ENCODE results near the gene CPHXL2.

CPHXL2 gene

DNA sequence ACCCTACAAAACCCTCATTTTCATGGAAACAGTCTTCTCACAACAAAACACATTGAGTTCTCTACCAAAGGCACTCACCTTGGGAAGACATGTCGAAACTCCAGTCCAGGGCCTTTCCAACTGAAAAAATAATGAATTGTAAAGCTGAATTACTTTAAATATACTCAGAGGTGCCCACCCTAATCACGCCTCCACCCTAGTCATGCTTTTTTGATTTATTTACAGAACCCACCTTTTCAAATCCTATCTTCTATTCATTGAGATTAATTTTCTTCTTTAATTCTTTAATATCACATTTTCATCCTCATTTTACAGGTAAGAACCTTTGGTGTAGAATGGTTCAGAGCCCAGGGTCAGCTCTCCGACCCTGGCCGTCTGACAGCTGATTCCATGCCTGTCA, at the start of gene CPHXL2:
Gene CPHXL2, minus strand, starts transcription at position 101 of the 400 bp plus-strand sequence. Its CDS starts 10 bp downstream, at position 91.
- H3K27me3 ChIP-seq (ENCODE audit: low read depth, low read length): no peaks in the 10 kb centered on the region
- no peak within 1 kb of the TSS for H3K27ac ChIP-seq (ENCODE audit: low read length)
- no peaks in the 10 kb centered on the region for H3K4me1 ChIP-seq (ENCODE audit: control insufficient read depth in 1 of 2, insufficient read depth in 2 of 2, low read length in 2 of 2)
- H3K9me3 ChIP-seq (ENCODE audit: control insufficient read depth in 1 of 2, low read length in 2 of 2): no peaks in the 10 kb centered on the region
- no peak within 1 kb of the TSS for H3K4me3 ChIP-seq (ENCODE audit: low read depth in 1 of 2, low read length in 2 of 2)
- H3K36me3 ChIP-seq (ENCODE audit: control insufficient read depth in 1 of 2, insufficient read depth in 2 of 2, low read length in 2 of 2): no peaks in the 10 kb centered on the region

DNA sequence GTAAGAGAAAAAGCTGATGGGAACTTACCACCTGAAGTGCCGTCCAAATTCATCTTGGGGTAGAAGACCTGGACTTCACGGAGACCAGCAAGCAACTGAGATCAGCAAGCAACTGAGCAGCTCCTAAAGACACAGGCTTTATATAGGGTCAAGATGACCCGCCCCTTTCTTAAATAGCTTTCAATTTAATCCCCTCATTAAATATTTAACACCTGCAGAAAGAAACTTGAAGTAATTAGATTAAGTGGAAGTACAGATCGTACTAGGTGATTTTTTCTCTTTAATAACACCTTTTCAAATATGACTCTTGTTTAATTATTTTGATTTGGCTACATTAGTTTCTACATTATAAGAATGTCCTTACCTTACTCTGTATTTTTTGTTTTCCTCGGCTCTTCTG, 49.6 kb upstream of the CPHXL2 start, which contains the start of gene CPHXL:
Gene CPHXL, minus strand, starts transcription at position 101 of the 400 bp plus-strand sequence. Its CDS starts 48 bp downstream, at position 53.
- Histone ChIP-seq H3K4me1 (ENCODE audit: control insufficient read depth in 1 of 2, insufficient read depth in 2 of 2, low read length in 2 of 2) (no peaks in the 10 kb centered on the region), H3K27ac (ENCODE audit: low read length) (no peak within 1 kb of the TSS), H3K9me3 (ENCODE audit: control insufficient read depth in 1 of 2, low read length in 2 of 2) (no peaks in the 10 kb centered on the region), H3K27me3 (ENCODE audit: low read depth, low read length) (no peaks in the 10 kb centered on the region), H3K36me3 (ENCODE audit: control insufficient read depth in 1 of 2, insufficient read depth in 2 of 2, low read length in 2 of 2) (no peaks in the 10 kb centered on the region), H3K4me3 (ENCODE audit: low read depth in 1 of 2, low read length in 2 of 2) (no peak within 1 kb of the TSS)

DNA sequence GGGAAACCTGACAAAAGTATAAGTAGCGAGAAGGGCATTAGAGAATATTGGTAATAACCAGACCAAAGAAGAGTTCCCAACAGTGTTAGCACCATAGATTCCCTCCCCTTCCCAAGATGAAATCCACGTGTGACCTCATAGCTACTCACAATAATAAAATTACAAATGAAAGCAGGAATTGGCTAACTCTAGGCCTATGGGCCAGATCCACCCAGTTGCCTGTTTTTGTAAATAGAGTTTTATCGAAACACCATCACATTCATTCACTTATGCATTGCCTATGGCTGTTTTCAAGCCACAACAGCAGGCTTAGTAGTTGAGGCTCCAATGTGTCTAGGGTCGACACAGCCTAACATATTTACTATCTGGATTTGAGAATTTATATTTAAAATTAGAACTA, 41.6 kb upstream of the CPHXL2 start:
- Histone ChIP-seq H3K27ac (ENCODE audit: low read length) (no peak overlapping the region), H3K9me3 (ENCODE audit: control insufficient read depth in 1 of 2, low read length in 2 of 2) (peaks cover 0 to 3% of the 10 kb centered on the region in 2 donors), H3K27me3 (ENCODE audit: low read depth, low read length) (no peaks in the 10 kb centered on the region), H3K4me3 (ENCODE audit: low read depth in 1 of 2, low read length in 2 of 2) (no peak overlapping the region), H3K4me1 (ENCODE audit: control insufficient read depth in 1 of 2, insufficient read depth in 2 of 2, low read length in 2 of 2) (no peaks in the 10 kb centered on the region), H3K36me3 (ENCODE audit: control insufficient read depth in 1 of 2, insufficient read depth in 2 of 2, low read length in 2 of 2) (no peaks in the 10 kb centered on the region)

DNA sequence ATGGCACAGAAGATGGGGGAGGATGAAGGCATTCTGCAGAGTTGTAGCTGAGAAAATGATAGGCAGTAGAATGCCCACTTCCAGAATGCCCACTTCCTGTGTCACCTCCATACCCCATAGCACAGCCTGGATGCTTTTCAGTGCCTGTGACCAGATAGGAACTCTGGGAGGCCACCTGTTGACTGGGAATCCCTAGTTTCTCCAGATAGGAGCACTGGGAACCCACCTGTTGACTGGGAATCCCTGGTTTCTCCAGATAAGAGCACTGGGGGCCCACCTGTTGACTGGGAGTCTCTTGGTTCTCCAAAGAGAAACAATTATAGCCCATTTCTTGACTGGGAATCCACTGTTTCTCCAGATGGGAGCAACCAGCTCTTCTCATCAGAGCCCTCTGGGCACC, 37.9 kb upstream of the CPHXL2 start:
- Histone ChIP-seq H3K9me3 (ENCODE audit: control insufficient read depth in 1 of 2, low read length in 2 of 2) (peaks cover 0 to 12% of the 10 kb centered on the region in 2 donors), H3K4me3 (ENCODE audit: low read depth in 1 of 2, low read length in 2 of 2) (no peak overlapping the region), H3K27me3 (ENCODE audit: low read depth, low read length) (no peaks in the 10 kb centered on the region), H3K27ac (ENCODE audit: low read length) (no peak overlapping the region), H3K36me3 (ENCODE audit: control insufficient read depth in 1 of 2, insufficient read depth in 2 of 2, low read length in 2 of 2) (no peaks in the 10 kb centered on the region), H3K4me1 (ENCODE audit: control insufficient read depth in 1 of 2, insufficient read depth in 2 of 2, low read length in 2 of 2) (no peaks in the 10 kb centered on the region)

DNA sequence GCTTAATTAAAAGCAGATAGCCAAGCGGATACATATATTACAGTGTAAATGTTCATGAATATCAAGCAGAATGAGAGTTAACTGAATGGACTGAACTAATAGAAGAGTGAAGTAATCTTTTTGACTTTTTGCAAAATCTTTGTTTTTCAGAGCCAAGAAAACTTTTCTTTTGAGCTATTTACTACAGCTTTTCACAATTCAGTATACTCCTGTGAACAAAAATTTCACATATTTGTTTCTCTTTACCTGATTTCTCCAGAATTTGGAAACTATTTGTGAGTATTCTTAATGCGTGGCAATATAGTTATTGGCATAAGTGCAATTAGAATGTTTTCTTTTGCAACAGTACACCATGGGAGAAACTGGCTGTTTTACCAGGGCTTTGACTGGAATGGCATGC, 33.5 kb upstream of the CPHXL2 start:
- no peak overlapping the region for H3K4me3 ChIP-seq (ENCODE audit: low read depth in 1 of 2, low read length in 2 of 2)
- no peak overlapping the region for H3K27ac ChIP-seq (ENCODE audit: low read length)
- no peaks in the 10 kb centered on the region for H3K27me3 ChIP-seq (ENCODE audit: low read depth, low read length)
- H3K9me3 ChIP-seq (ENCODE audit: control insufficient read depth in 1 of 2, low read length in 2 of 2): peaks cover 0 to 12% of the 10 kb centered on the region in 2 donors
- no peaks in the 10 kb centered on the region for H3K4me1 ChIP-seq (ENCODE audit: control insufficient read depth in 1 of 2, insufficient read depth in 2 of 2, low read length in 2 of 2)
- no peaks in the 10 kb centered on the region for H3K36me3 ChIP-seq (ENCODE audit: control insufficient read depth in 1 of 2, insufficient read depth in 2 of 2, low read length in 2 of 2)

DNA sequence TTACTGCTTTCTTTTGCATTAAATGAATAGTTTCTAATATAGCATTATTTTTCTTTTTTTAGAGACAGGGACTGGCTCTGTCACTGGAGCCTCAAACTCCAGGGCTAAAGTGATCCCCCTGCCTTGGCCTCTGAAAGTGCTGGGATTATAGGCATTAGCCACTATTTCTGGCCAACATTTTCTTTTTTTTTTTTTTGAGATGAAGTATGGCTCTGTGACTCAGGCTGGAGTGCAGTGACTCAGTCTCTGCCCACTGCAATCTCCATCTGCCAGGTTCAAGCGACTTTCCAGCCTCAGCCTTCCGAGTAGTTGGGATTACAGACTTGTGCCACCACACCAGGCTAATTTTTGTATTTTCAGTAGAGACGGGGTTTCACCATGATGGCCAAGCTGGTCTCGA, 26.5 kb upstream of the CPHXL2 start:
- Histone ChIP-seq H3K4me3 (ENCODE audit: low read depth in 1 of 2, low read length in 2 of 2) (no peak overlapping the region), H3K9me3 (ENCODE audit: control insufficient read depth in 1 of 2, low read length in 2 of 2) (no peaks in the 10 kb centered on the region), H3K27ac (ENCODE audit: low read length) (no peak overlapping the region), H3K4me1 (ENCODE audit: control insufficient read depth in 1 of 2, insufficient read depth in 2 of 2, low read length in 2 of 2) (no peaks in the 10 kb centered on the region), H3K27me3 (ENCODE audit: low read depth, low read length) (no peaks in the 10 kb centered on the region), H3K36me3 (ENCODE audit: control insufficient read depth in 1 of 2, insufficient read depth in 2 of 2, low read length in 2 of 2) (no peaks in the 10 kb centered on the region)

DNA sequence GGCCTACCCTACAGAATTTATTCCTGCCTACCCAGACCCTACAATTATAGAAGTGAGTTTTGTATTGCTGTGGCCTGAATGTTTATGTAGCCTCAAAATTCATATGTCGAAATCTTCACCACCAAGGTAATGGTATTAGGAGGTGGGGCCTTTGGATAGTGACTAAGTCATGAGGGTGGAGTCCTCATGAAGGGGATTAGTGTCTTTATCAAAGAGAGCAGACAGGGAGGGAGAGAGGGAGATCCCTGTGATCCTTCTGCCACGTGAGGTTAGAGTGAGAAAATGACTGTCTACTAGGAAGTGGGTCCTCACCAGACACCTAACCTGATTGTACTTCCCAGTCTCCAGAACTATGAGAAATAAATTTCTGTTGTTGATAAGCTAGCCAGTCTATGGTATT, 25.4 kb upstream of the CPHXL2 start:
- no peaks in the 10 kb centered on the region for H3K9me3 ChIP-seq (ENCODE audit: control insufficient read depth in 1 of 2, low read length in 2 of 2)
- H3K4me3 ChIP-seq (ENCODE audit: low read depth in 1 of 2, low read length in 2 of 2): no peak overlapping the region
- no peak overlapping the region for H3K27ac ChIP-seq (ENCODE audit: low read length)
- no peaks in the 10 kb centered on the region for H3K27me3 ChIP-seq (ENCODE audit: low read depth, low read length)
- H3K36me3 ChIP-seq (ENCODE audit: control insufficient read depth in 1 of 2, insufficient read depth in 2 of 2, low read length in 2 of 2): no peaks in the 10 kb centered on the region
- H3K4me1 ChIP-seq (ENCODE audit: control insufficient read depth in 1 of 2, insufficient read depth in 2 of 2, low read length in 2 of 2): no peaks in the 10 kb centered on the region

DNA sequence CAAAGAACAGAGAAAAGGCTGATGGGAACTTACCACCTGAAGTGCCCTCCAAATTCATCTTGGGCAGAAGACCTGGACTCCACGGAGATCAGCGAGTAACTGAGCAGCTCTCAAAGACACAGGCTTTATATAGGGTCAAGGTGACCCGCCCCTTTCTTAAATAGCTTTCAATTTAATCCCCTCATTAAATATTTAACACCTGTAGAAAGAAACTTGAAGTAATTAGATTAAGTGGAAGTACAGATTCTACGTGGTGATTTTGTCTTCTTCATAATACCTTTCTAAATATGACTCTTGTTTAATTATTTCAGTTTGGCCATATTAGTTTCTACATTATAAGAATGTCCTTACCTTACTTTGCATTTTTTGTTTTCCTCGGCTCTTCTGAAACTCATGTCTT, 24.6 kb upstream of the CPHXL2 start, which contains the start of gene DUXB:
Gene DUXB, minus strand, starts transcription at position 101 of the 400 bp plus-strand sequence. Its CDS starts 43 bp downstream, at position 58.
- no peaks in the 10 kb centered on the region for H3K4me1 ChIP-seq (ENCODE audit: control insufficient read depth in 1 of 2, insufficient read depth in 2 of 2, low read length in 2 of 2)
- no peaks in the 10 kb centered on the region for H3K9me3 ChIP-seq (ENCODE audit: control insufficient read depth in 1 of 2, low read length in 2 of 2)
- no peaks in the 10 kb centered on the region for H3K36me3 ChIP-seq (ENCODE audit: control insufficient read depth in 1 of 2, insufficient read depth in 2 of 2, low read length in 2 of 2)
- H3K27me3 ChIP-seq (ENCODE audit: low read depth, low read length): no peaks in the 10 kb centered on the region
- no peak within 1 kb of the TSS for H3K27ac ChIP-seq (ENCODE audit: low read length)
- no peak within 1 kb of the TSS for H3K4me3 ChIP-seq (ENCODE audit: low read depth in 1 of 2, low read length in 2 of 2)

DNA sequence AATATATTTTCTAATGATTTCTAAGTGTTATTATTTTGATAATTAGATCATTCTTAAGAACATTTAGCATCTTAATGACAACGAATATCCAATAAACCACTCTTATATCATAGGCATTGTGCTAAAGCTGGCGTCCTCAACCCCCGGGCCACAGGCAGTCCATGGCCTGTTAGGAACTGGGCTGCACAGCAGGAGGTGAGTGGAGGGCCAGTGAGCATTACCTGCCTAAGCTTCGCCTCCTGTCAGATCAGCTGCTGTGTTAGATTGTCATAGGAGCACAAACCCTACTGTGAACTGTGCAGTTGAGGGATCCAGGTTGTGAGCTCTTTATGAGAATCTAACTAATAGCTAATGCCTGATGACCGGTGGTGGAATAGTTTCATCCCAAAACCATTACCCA, 20.8 kb upstream of the CPHXL2 start:
- Histone ChIP-seq H3K4me3 (ENCODE audit: low read depth in 1 of 2, low read length in 2 of 2) (no peak overlapping the region), H3K9me3 (ENCODE audit: control insufficient read depth in 1 of 2, low read length in 2 of 2) (no peaks in the 10 kb centered on the region), H3K4me1 (ENCODE audit: control insufficient read depth in 1 of 2, insufficient read depth in 2 of 2, low read length in 2 of 2) (no peaks in the 10 kb centered on the region), H3K36me3 (ENCODE audit: control insufficient read depth in 1 of 2, insufficient read depth in 2 of 2, low read length in 2 of 2) (no peaks in the 10 kb centered on the region), H3K27ac (ENCODE audit: low read length) (no peak overlapping the region), H3K27me3 (ENCODE audit: low read depth, low read length) (no peaks in the 10 kb centered on the region)

DNA sequence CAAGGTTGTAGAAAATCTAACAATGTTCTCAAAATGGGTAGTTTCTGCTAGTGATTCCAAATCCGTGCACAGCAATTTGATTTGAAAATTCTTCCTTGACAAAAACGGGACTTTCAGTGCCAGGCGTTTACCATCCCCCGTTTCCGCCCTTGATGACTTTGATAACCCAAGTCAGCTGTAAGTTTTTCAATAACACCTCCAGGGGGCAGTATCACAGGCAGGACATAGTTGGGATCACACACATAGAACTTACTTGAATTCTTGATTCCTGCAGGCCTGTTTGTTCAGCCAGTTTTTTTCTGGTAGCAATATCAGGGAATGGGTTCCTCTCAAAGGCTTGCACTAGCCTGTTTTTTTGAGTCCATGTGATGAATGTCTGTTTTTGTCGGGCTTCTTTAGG, 18.9 kb upstream of the CPHXL2 start:
- Histone ChIP-seq H3K9me3 (ENCODE audit: control insufficient read depth in 1 of 2, low read length in 2 of 2) (no peaks in the 10 kb centered on the region), H3K4me3 (ENCODE audit: low read depth in 1 of 2, low read length in 2 of 2) (no peak overlapping the region), H3K36me3 (ENCODE audit: control insufficient read depth in 1 of 2, insufficient read depth in 2 of 2, low read length in 2 of 2) (no peaks in the 10 kb centered on the region), H3K27ac (ENCODE audit: low read length) (no peak overlapping the region), H3K4me1 (ENCODE audit: control insufficient read depth in 1 of 2, insufficient read depth in 2 of 2, low read length in 2 of 2) (no peaks in the 10 kb centered on the region), H3K27me3 (ENCODE audit: low read depth, low read length) (no peaks in the 10 kb centered on the region)

DNA sequence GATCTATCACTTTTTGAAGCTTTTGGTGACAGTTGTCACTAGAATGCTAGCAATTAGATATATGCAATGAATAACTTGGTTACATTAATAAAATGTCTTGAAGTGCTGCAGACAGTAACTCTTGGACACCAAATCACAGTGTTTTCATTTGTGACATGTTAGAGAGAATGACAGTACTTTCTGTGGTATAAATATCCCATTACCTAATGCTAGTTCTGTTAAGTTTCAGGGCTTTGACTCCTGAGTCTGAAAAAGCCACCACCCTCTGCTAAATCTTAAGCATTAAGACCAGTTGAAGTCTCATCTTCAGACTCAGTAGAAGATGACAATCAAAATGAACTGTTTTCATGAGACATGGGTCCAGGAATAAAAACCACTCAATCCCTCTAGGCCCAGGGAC, 10.6 kb upstream of the CPHXL2 start:
- Histone ChIP-seq H3K4me3 (ENCODE audit: low read depth in 1 of 2, low read length in 2 of 2) (no peak overlapping the region), H3K4me1 (ENCODE audit: control insufficient read depth in 1 of 2, insufficient read depth in 2 of 2, low read length in 2 of 2) (no peaks in the 10 kb centered on the region), H3K9me3 (ENCODE audit: control insufficient read depth in 1 of 2, low read length in 2 of 2) (no peaks in the 10 kb centered on the region), H3K36me3 (ENCODE audit: control insufficient read depth in 1 of 2, insufficient read depth in 2 of 2, low read length in 2 of 2) (no peaks in the 10 kb centered on the region), H3K27ac (ENCODE audit: low read length) (no peak overlapping the region), H3K27me3 (ENCODE audit: low read depth, low read length) (no peaks in the 10 kb centered on the region)

DNA sequence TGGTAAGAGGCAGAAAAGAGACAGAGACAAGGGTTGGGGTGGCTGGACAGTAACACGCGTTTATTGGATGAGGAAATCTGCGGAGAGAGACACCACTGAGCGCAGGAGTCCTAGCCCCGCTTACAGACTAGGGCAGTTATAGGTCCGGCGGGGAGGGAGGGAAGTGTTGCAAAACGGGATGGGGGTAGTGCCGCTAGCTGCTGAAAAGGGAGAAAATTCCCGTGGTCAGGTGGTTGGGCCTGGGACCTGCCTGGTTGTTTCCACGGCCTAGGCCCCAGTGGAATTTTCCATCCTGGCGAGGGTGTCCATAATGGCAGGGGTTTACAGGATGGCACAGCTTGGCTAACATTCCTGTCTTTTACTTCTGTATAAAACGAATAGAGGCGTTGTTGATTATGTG, 5.5 kb upstream of the CPHXL2 start:
- Histone ChIP-seq H3K4me3 (ENCODE audit: low read depth in 1 of 2, low read length in 2 of 2) (no peak overlapping the region), H3K4me1 (ENCODE audit: control insufficient read depth in 1 of 2, insufficient read depth in 2 of 2, low read length in 2 of 2) (no peaks in the 10 kb centered on the region), H3K27ac (ENCODE audit: low read length) (no peak overlapping the region), H3K9me3 (ENCODE audit: control insufficient read depth in 1 of 2, low read length in 2 of 2) (no peaks in the 10 kb centered on the region), H3K27me3 (ENCODE audit: low read depth, low read length) (no peaks in the 10 kb centered on the region), H3K36me3 (ENCODE audit: control insufficient read depth in 1 of 2, insufficient read depth in 2 of 2, low read length in 2 of 2) (no peaks in the 10 kb centered on the region)
